Breast epithelium (tissue), 4 donors: ENCODE results near the gene HOXD12. TPM values are rescaled to one million over a fixed set of nuclear protein-coding genes. Genes with fewer than 3 reads are reported as not detected.
A peak's percentile ranks its signal among the peaks of the same experiment; 100 is the strongest.

Experiments used
- DNase-seq, 2 donors: peaks; one replicate each; pipeline ENCODE4 v3.0.0-alpha.2; 2019; ENCODE audit warnings: low spot score in 2 of 2
- H3K27ac ChIP-seq, 2 donors: fragments of 200-600 bp; sonication (generic) in 1 of 2; one replicate each; pipeline ENCODE4 v1.5.1; 2016 to 2019; ENCODE audit warnings: mild to moderate bottlenecking in 1 of 2
- H3K27me3 ChIP-seq, 2 donors: fragments of 200-600 bp; sonication (generic) in 1 of 2; one replicate each; pipeline versions ENCODE4 v1.5.1 to v1.6.0; 2017 to 2019; ENCODE audit warnings: control low read depth in 1 of 2, mild to moderate bottlenecking in 1 of 2
- H3K36me3 ChIP-seq: fragments of 200-600 bp; one replicate; pipeline ENCODE4 v1.5.1; 2019
- H3K4me1 ChIP-seq, 2 donors: fragments of 200-600 bp; sonication (generic); one replicate each; pipeline ENCODE4 v1.5.1; 2016 to 2019; ENCODE audit warnings: control low read depth in 1 of 2
- H3K4me3 ChIP-seq, 3 donors: fragments of 200-600 bp; sonication (generic); 1 replicate in 2 of 3; 2 replicates in 1 of 3; pipeline ENCODE4 v1.5.1; 2016 to 2019; ENCODE audit warnings: mild to moderate bottlenecking in 3 of 3, moderate library complexity in 2 of 3
- H3K9me3 ChIP-seq, 2 donors: fragments of 200-600 bp; sonication (generic) in 1 of 2; one replicate each; pipeline ENCODE4 v1.5.1; 2016 to 2019; ENCODE audit warnings: control low read depth in 1 of 2
- POLR2A ChIP-seq: fragments of 450-650 bp; IDR thresholded peaks from one replicate; pipeline ENCODE4 v1.6.1; 2016; ENCODE audit warnings: antibody characterized with exemption, mild to moderate bottlenecking, moderate library complexity
- POLR2AphosphoS5 ChIP-seq, 3 donors: sonication (generic); formaldehyde crosslinking; IDR thresholded peaks; one replicate each; pipeline ENCODE4 v1.6.1; 2017; ENCODE audit warnings: antibody characterized with exemption in 3 of 3
- intact Hi-C: fragments of 100-400 bp; cut with DNase I; formaldehyde crosslinking; loops from one replicate; pipeline ENCODE4 v1.15.1; 2023; ENCODE audit warnings: low total_unique reads
- total RNA-seq, 3 donors: library from RNA; depleted of rRNA; stranded (reverse); fragments of >200 nt; gene quantifications; one replicate each; pipeline ENCODE4 v1.1.0, GENCODE V29; 2016
- TF ChIP-seq, protein P1 (sequence below), 3 donors: fragments of 450-650 bp; IDR thresholded peaks; one replicate each; pipeline ENCODE4 v1.5.1; 2016 to 2017; ENCODE audit warnings: antibody characterized with exemption in 3 of 3, mild to moderate bottlenecking in 3 of 3, moderate library complexity in 3 of 3

Gene HOXD12
- total RNA-seq, 3 donors from 2014 or later, result not detected

DNA sequence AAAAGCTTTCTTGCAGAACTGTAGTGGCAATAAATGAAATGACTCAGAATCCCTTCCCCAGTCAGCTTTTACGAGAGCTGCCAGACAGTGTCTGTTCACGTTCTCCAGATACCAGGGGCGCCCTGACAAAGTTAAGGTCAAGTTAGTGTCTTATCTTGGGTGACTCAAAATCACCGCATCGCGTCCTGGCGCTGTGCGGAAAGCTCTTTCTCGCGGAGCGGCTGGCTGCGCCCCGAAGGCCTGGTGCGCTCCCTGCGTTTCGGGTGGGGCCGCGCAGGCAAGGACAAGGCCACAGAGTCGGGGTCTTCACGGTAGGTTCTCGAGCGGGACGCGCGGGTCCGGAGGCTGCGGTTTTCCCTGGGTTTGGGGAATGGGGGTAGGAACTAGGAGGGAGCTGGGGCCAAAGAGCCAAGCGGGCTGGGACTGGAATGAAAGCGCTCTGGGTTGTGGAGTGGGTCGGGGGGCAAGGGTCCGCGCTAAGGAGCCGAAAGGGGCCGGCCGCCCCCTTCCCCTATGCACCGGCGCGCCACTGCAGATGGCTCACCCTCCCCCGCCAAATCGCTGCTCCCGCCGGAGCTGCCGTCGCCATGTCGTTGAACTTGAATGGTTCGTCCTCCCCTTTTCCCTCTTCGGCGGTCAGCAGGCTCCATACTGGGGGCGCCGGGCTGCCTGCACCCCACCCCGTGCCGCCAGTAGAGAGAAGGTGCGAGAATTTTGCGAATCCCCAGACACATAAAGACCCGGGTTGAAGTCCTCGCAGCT, 4.9 kb downstream of the HOXD12 start:
- no peaks in the 10 kb centered on the region for H3K36me3 ChIP-seq
- DNase-seq, result peak in 1 of 2 donors; percentile 47
- peaks cover 43 to 98% of the 10 kb centered on the region in 2 donors for H3K27me3 ChIP-seq
- peaks cover 0 to 4% of the 10 kb centered on the region in 2 donors for H3K4me1 ChIP-seq
- H3K27ac ChIP-seq, result no peak overlapping the region
- peak overlapping the region; percentile 3 to 54 (median 21) for H3K4me3 ChIP-seq
- intact Hi-C loops, result no loop called here
- no peak for TF ChIP-seq POLR2AphosphoS5 (IDR thresholded peaks at IDR 0.05)
- TF ChIP-seq, protein P1, sequence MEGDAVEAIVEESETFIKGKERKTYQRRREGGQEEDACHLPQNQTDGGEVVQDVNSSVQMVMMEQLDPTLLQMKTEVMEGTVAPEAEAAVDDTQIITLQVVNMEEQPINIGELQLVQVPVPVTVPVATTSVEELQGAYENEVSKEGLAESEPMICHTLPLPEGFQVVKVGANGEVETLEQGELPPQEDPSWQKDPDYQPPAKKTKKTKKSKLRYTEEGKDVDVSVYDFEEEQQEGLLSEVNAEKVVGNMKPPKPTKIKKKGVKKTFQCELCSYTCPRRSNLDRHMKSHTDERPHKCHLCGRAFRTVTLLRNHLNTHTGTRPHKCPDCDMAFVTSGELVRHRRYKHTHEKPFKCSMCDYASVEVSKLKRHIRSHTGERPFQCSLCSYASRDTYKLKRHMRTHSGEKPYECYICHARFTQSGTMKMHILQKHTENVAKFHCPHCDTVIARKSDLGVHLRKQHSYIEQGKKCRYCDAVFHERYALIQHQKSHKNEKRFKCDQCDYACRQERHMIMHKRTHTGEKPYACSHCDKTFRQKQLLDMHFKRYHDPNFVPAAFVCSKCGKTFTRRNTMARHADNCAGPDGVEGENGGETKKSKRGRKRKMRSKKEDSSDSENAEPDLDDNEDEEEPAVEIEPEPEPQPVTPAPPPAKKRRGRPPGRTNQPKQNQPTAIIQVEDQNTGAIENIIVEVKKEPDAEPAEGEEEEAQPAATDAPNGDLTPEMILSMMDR (IDR thresholded peaks at IDR 0.05), result no peak
- no peak for TF ChIP-seq POLR2A
- H3K9me3 ChIP-seq, result no peaks in the 10 kb centered on the region

DNA sequence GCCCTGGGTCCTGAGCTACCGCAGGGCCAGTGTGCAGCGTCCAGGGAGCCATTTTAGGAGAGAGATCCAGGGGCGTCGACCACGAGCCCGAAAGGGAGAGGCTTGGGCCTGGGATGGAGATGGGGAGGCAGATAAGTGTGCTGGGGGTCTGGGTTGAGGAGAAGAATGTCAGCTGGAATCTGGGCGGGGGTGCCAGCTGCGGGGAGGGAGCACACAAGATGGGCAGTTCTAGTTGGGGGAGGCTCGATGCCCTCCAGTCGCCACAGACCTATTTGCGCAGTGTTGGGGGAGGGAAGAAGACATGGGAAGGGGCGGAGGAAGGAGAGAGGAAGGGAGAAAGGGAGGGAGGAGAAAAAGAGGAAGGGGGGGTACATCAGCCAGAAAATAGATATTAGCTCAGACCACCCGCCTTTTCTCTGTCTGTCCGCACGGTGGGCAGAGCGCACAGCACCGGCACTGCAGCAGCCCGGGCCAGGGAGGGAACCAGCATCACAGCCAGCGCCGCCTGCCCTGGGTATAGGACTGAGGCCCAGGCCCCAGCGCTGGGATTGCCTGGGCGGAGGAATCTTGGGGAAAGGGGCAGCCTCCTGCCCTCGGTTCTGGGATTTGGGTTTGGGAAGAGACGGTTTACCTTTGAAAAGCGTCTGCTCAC, 5.6 kb downstream of the HOXD12 start:
- intact Hi-C loops, result no loop called here
- no peak for DNase-seq
- Histone ChIP-seq H3K9me3 (no peaks in the 10 kb centered on the region), H3K4me3 (peak overlapping the region in 2 of 3 donors; percentile 21 to 54), H3K27ac (no peak overlapping the region), H3K27me3 (peaks cover 37 to 98% of the 10 kb centered on the region in 2 donors), H3K4me1 (peaks cover 0 to 4% of the 10 kb centered on the region in 2 donors), H3K36me3 (no peaks in the 10 kb centered on the region)
- TF ChIP-seq POLR2A (no peak), POLR2AphosphoS5 (IDR thresholded peaks at IDR 0.05) (no peak)
- TF ChIP-seq, protein P1 (IDR thresholded peaks at IDR 0.05), result no peak

DNA sequence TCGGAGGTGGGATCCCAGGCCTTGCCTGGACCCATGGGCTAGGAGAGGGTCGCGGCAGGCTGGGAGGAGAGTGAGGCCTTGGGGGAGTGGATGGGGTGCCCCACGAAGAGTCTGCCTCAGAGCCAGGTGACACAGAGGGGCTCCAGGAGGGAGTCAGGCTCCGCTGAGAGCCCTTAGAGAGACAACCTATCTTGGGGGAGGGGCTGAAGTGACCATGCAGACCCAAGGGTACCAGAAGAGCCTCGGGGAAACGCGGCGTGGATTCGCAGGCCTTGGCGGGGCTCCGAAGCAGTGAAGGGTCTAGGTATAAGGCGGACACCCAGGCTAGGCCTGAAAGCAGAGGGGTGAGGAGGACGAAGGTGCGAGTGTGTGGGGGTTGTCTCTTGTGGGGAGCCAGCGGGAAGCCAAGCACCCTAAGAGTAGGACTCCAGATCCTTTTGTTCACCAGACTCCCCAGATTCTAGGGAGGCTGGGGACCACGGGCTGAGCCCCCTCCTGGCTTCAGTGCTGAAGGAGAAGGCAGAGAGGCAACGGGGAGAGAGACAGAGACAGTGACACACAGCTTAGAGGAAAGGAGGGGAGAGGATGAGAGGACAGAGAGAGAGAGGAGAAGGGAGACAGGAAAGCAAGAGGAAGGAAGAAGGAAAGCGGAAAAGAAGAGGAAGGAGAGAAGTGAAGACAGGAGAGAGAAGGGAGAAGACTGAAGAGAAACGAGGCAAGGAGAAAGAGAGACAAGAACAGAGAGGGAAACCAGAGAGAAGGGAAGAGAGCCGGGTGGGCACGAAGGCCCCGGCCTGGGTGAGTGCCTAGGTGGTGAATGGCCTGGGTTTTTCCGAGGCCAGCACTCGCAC, 6.4 kb downstream of the HOXD12 start:
- no peak for TF ChIP-seq POLR2AphosphoS5 (IDR thresholded peaks at IDR 0.05)
- Histone ChIP-seq H3K27ac (no peak overlapping the region), H3K4me3 (peak overlapping the region in 2 of 3 donors; percentile 43 to 68), H3K4me1 (peaks cover 0 to 4% of the 10 kb centered on the region in 2 donors), H3K27me3 (peaks cover 29 to 98% of the 10 kb centered on the region in 2 donors), H3K9me3 (no peaks in the 10 kb centered on the region), H3K36me3 (no peaks in the 10 kb centered on the region)
- DNase-seq, result no peak
- intact Hi-C loops, result no loop called here

DNA sequence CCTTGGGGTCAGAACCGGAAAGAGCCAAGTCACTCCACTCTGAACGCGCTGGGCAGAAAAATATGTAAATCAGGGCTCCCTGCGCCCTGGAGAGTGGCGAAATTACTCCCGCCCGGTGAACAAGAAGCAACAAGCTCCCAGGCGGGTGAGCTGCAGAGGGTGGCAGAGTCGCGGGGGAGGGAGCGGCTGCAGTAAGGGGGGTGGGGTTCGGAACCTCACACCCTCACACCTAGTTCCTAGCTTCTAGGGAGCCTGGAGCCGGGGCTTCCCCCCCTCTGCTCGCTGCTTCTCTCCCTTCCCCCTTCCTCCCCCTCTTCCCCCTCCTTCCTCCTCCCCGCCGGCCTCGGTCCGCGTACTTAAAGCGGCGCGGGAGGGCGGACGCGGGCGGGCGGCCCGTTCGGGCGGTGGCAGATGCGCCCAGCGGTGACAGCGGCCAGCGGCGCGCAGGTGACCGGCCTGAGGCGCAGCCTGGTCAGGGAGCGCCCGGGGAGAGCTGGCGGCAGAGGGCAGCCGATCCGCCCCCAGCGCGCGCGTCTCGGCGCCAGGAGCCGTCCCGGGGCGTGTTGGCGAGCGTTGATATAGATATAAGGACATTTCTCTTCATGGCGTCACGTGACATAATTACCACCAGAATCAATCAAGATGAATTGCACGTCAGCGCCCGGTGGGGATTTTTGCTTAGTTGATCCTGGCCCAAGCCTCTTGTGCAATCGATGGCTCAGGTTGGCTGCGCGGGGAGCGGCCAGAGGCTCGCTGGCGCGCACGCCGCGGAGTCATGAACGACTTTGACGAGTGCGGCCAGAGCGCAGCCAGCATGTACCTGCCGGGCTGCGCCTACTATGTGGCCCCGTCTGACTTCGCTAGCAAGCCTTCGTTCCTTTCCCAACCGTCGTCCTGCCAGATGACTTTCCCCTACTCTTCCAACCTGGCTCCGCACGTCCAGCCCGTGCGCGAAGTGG, 7.3 kb downstream of the HOXD12 start, which contains the start of gene HOXD11:
HOXD11 (plus strand) TSS at position 700 of the 959 bp plus-strand sequence; CDS start at position 776, 76 bp downstream.
- no peaks in the 10 kb centered on the region for H3K36me3 ChIP-seq
- peaks cover 0 to 4% of the 10 kb centered on the region in 2 donors for H3K4me1 ChIP-seq
- H3K4me3 ChIP-seq, result peak within 1 kb of the TSS; percentile 24 to 68 (median 43)
- intact Hi-C loops, result no loop called here
- H3K9me3 ChIP-seq, result no peaks in the 10 kb centered on the region
- H3K27me3 ChIP-seq, result peaks cover 28 to 98% of the 10 kb centered on the region in 2 donors
- no peak within 1 kb of the TSS for H3K27ac ChIP-seq
- peak in 1 of 2 donors; percentile 43 for DNase-seq
- TF ChIP-seq POLR2AphosphoS5 (IDR thresholded peaks at IDR 0.05) (no peak), POLR2A (no peak)
- TF ChIP-seq, protein P1 (IDR thresholded peaks at IDR 0.05), result no peak
